ENCODE data around the gene STRN.
"Not testable (repeated sequence)": the region's sequence is repeated elsewhere in the genome, so short reads cannot be mapped to it uniquely, and the experiment has no call there.

STRN gene

GRCh38 chr2:36949845-36950244 lies 16.5 kb downstream of the STRN start:
- DNase-seq (no peak), ATAC-seq (no peak)
- no peaks in the 10 kb centered on the region for H3K27me3 Mint-ChIP-seq
- H3K9me3 Mint-ChIP-seq, result no peaks in the 10 kb centered on the region
- H3K4me1 Mint-ChIP-seq, result peaks cover 20% of the 10 kb centered on the region
- peaks cover 2% of the 10 kb centered on the region for H3K36me3 Mint-ChIP-seq (ENCODE audit: low read depth)
- H3K27ac Mint-ChIP-seq, result no peak overlapping the region
- no peak overlapping the region for H3K4me3 Mint-ChIP-seq

- not testable (repeated sequence) for DNase-seq, H3K9me3 Mint-ChIP-seq, H3K27ac Mint-ChIP-seq
Observed at GRCh38 chr2:36945240-36945639, 21.1 kb downstream of the STRN start.

GRCh38 chr2:36941867-36942266 lies 24.5 kb downstream of the STRN start:
- Mint-ChIP-seq H3K36me3 (ENCODE audit: low read depth) (no peaks in the 10 kb centered on the region), H3K9me3 (no peaks in the 10 kb centered on the region), H3K27me3 (no peaks in the 10 kb centered on the region), H3K4me3 (no peak overlapping the region), H3K27ac (no peak overlapping the region), H3K4me1 (no peaks in the 10 kb centered on the region)
- DNase-seq (no peak), ATAC-seq (no peak)

More at GRCh38 chr2:36945240-36945639, 21.1 kb downstream of the STRN start:
- not testable (repeated sequence) for H3K4me3 Mint-ChIP-seq; H3K27me3 Mint-ChIP-seq; H3K36me3 Mint-ChIP-seq (ENCODE audit: low read depth); ATAC-seq; H3K4me1 Mint-ChIP-seq

GRCh38 chr2:36936526-36936925 lies 29.8 kb downstream of the STRN start:
- not testable (repeated sequence) for H3K4me1 Mint-ChIP-seq; H3K4me3 Mint-ChIP-seq; H3K36me3 Mint-ChIP-seq (ENCODE audit: low read depth)

GRCh38 chr2:36931688-36932087 lies 34.6 kb downstream of the STRN start:
- DNase-seq; H3K27me3 Mint-ChIP-seq; H3K4me1 Mint-ChIP-seq; H3K9me3 Mint-ChIP-seq; H3K27ac Mint-ChIP-seq; H3K4me3 Mint-ChIP-seq; H3K36me3 Mint-ChIP-seq (ENCODE audit: low read depth); ATAC-seq: not testable (repeated sequence)

More at GRCh38 chr2:36936526-36936925, 29.8 kb downstream of the STRN start:
- H3K9me3 Mint-ChIP-seq, DNase-seq, H3K27ac Mint-ChIP-seq, ATAC-seq, H3K27me3 Mint-ChIP-seq: not testable (repeated sequence)

- ATAC-seq, H3K27ac Mint-ChIP-seq: not testable (repeated sequence)
Observed at GRCh38 chr2:36930787-36931410, 35.4 kb downstream of the STRN start.

GRCh38 chr2:36926175-36927132 lies 39.9 kb downstream of the STRN start:
- DNase-seq, result not testable (repeated sequence)
- H3K4me3 Mint-ChIP-seq, result peak overlapping the region; percentile 58

More at GRCh38 chr2:36930787-36931410, 35.4 kb downstream of the STRN start:
- H3K36me3 Mint-ChIP-seq (ENCODE audit: low read depth); H3K4me3 Mint-ChIP-seq; H3K9me3 Mint-ChIP-seq; H3K27me3 Mint-ChIP-seq; DNase-seq: not testable (repeated sequence)
- H3K4me1 Mint-ChIP-seq, result peaks cover 16% of the 10 kb centered on the region

GRCh38 chr2:36922629-36923028 lies 43.7 kb downstream of the STRN start:
- H3K9me3 Mint-ChIP-seq, H3K27me3 Mint-ChIP-seq, ATAC-seq, DNase-seq, H3K4me3 Mint-ChIP-seq: not testable (repeated sequence)
- peaks cover 15% of the 10 kb centered on the region for H3K36me3 Mint-ChIP-seq (ENCODE audit: low read depth)
- H3K4me1 Mint-ChIP-seq, result peaks cover 41% of the 10 kb centered on the region
- H3K27ac Mint-ChIP-seq, result peak overlapping the region; percentile 73

More at GRCh38 chr2:36926175-36927132, 39.9 kb downstream of the STRN start:
- ATAC-seq, H3K27me3 Mint-ChIP-seq, H3K9me3 Mint-ChIP-seq: not testable (repeated sequence)
- peaks cover 19% of the 10 kb centered on the region for H3K36me3 Mint-ChIP-seq (ENCODE audit: low read depth)
- H3K27ac Mint-ChIP-seq, result peak overlapping the region; percentile 62
- peaks cover 41% of the 10 kb centered on the region for H3K4me1 Mint-ChIP-seq

GRCh38 chr2:36921984-36922383 lies 44.4 kb downstream of the STRN start:
- Mint-ChIP-seq H3K9me3 (no peaks in the 10 kb centered on the region), H3K36me3 (ENCODE audit: low read depth) (peaks cover 15% of the 10 kb centered on the region), H3K27ac (no peak overlapping the region), H3K27me3 (no peaks in the 10 kb centered on the region), H3K4me3 (no peak overlapping the region), H3K4me1 (peaks cover 39% of the 10 kb centered on the region)
- ATAC-seq, result no peak
- no peak for DNase-seq

- H3K27me3 Mint-ChIP-seq, result no peaks in the 10 kb centered on the region
- H3K9me3 Mint-ChIP-seq, result no peaks in the 10 kb centered on the region
- no peak overlapping the region for H3K27ac Mint-ChIP-seq
- H3K36me3 Mint-ChIP-seq (ENCODE audit: low read depth), result peaks cover 14% of the 10 kb centered on the region
- H3K4me3 Mint-ChIP-seq, result no peak overlapping the region
- H3K4me1 Mint-ChIP-seq, result peaks cover 20% of the 10 kb centered on the region
- DNase-seq (no peak), ATAC-seq (no peak)
Observed at GRCh38 chr2:36919041-36919837, 47.1 kb downstream of the STRN start.

- no peaks in the 10 kb centered on the region for H3K9me3 Mint-ChIP-seq
- peaks cover 18% of the 10 kb centered on the region for H3K4me1 Mint-ChIP-seq
- ATAC-seq (no peak), DNase-seq (no peak)
- H3K27me3 Mint-ChIP-seq, result no peaks in the 10 kb centered on the region
- H3K27ac Mint-ChIP-seq, result no peak overlapping the region
- no peak overlapping the region for H3K4me3 Mint-ChIP-seq
- H3K36me3 Mint-ChIP-seq (ENCODE audit: low read depth), result peaks cover 9% of the 10 kb centered on the region
Observed at GRCh38 chr2:36918307-36918706, 48.0 kb downstream of the STRN start.

GRCh38 chr2:36915627-36916026 lies 50.7 kb downstream of the STRN start:
- Mint-ChIP-seq H3K4me3 (no peak overlapping the region), H3K36me3 (ENCODE audit: low read depth) (peaks cover 5% of the 10 kb centered on the region), H3K27me3 (no peaks in the 10 kb centered on the region), H3K27ac (no peak overlapping the region), H3K4me1 (no peaks in the 10 kb centered on the region), H3K9me3 (no peaks in the 10 kb centered on the region)
- DNase-seq (no peak), ATAC-seq (no peak)

- no peaks in the 10 kb centered on the region for H3K4me1 Mint-ChIP-seq
- DNase-seq, result no peak
- H3K4me3 Mint-ChIP-seq, result no peak overlapping the region
- ATAC-seq, result no peak
- H3K27ac Mint-ChIP-seq, result no peak overlapping the region
- H3K9me3 Mint-ChIP-seq, result no peaks in the 10 kb centered on the region
- peaks cover 9% of the 10 kb centered on the region for H3K36me3 Mint-ChIP-seq (ENCODE audit: low read depth)
- no peaks in the 10 kb centered on the region for H3K27me3 Mint-ChIP-seq
Observed at GRCh38 chr2:36912695-36913094, 53.6 kb downstream of the STRN start.

- no peaks in the 10 kb centered on the region for H3K4me1 Mint-ChIP-seq
- DNase-seq (no peak), ATAC-seq (no peak)
- no peaks in the 10 kb centered on the region for H3K9me3 Mint-ChIP-seq
- H3K27me3 Mint-ChIP-seq, result no peaks in the 10 kb centered on the region
- H3K4me3 Mint-ChIP-seq, result no peak overlapping the region
- H3K27ac Mint-ChIP-seq, result no peak overlapping the region
- peaks cover 12% of the 10 kb centered on the region for H3K36me3 Mint-ChIP-seq (ENCODE audit: low read depth)
Observed at GRCh38 chr2:36911012-36911411, 55.3 kb downstream of the STRN start.

Measured in activated naive CD8-positive, alpha-beta T cell treated with anti-CD3 and anti-CD28 coated beads, Interleukin-2, amount 50 U/mL, for 24 hours (primary cell).